H1 (cell line): ENCODE results near the gene LCE3B. TPM values are rescaled to one million over a fixed set of nuclear protein-coding genes. Genes with fewer than 3 reads are reported as not detected.

ENCODE experiments used
- BCL11A ChIP-seq, 2 experiments: IDR thresholded peaks; one replicate each; pipeline ENCODE4 v1.6.1; 2011; ENCODE audit warnings: low read depth in 2 of 2, low read length in 2 of 2, mild to moderate bottlenecking in 2 of 2
- CHD7 ChIP-seq: fragments of 300-600 bp; sonication (generic); IDR thresholded peaks from 2 replicates; pipeline ENCODE4 v1.7.1; 2012; ENCODE audit warnings: low read length, moderate library complexity, mild to moderate bottlenecking, inconsistent platforms; ENCODE audit not compliant: insufficient replicate concordance
- GABPA ChIP-seq: IDR thresholded peaks from 2 replicates; pipeline ENCODE4 v1.6.1; 2011; ENCODE audit warnings: mild to moderate bottlenecking, low read length, moderate library complexity, borderline replicate concordance; ENCODE audit not compliant: insufficient read depth
- KDM4A ChIP-seq: IDR thresholded peaks from one replicate; pipeline ENCODE4 v1.7.1; 2012; ENCODE audit warnings: low read depth, mild to moderate bottlenecking, moderate library complexity, low read length, inconsistent platforms; ENCODE audit not compliant: severe bottlenecking
- PHF8 ChIP-seq: fragments of 200-600 bp; sonication (generic); conservative IDR thresholded peaks from 2 replicates; pipeline ENCODE4 v1.7.1; 2012; ENCODE audit warnings: low read depth, mild to moderate bottlenecking, inconsistent platforms, low read length, moderate library complexity
- POLR2AphosphoS5 ChIP-seq: IDR thresholded peaks from 2 replicates; pipeline ENCODE4 v1.6.1; 2011; ENCODE audit warnings: low read depth, low read length
- RBBP5 ChIP-seq: IDR thresholded peaks from 2 replicates; pipeline ENCODE4 v1.7.1; 2012; ENCODE audit warnings: low read depth, mild to moderate bottlenecking, inconsistent platforms, low read length, moderate library complexity, borderline replicate concordance
- SAP30 ChIP-seq: fragments of 300-600 bp; sonication (generic); IDR thresholded peaks from 2 replicates; pipeline ENCODE4 v1.7.1; 2012; ENCODE audit warnings: low read length, moderate library complexity, mild to moderate bottlenecking, inconsistent platforms; ENCODE audit not compliant: insufficient read depth, insufficient replicate concordance
- SIRT6 ChIP-seq: IDR thresholded peaks from one replicate; pipeline ENCODE4 v1.7.1; 2012; ENCODE audit warnings: low read length, inconsistent platforms
- SP2 ChIP-seq: IDR thresholded peaks from 2 replicates; pipeline ENCODE4 v1.6.1; 2012; ENCODE audit warnings: mild to moderate bottlenecking, low read length, inconsistent platforms
- polyA plus RNA-seq, 7 experiments: library from polyadenylated mRNA; depleted of rRNA in 3 of 7; stranded (reverse) in 5 of 7; unstranded in 2 of 7; fragments of >200 nt in 5 of 7; fragments of 200-250 nt in 2 of 7; gene quantifications; 1 replicate in 5 of 7; 2 replicates in 1 of 7; 4 replicates in 1 of 7; pipeline versions ENCODE4 v1.2.1 to v1.2.3, GENCODE V29; 2011 to 2013; ENCODE audit warnings: missing spikeins in 2 of 7, mixed read lengths in 2 of 7
- total RNA-seq: library from RNA; stranded (reverse); fragmentation: NEBNext Ultra II Directional; extraction: Animal tissue kit (Norgen Biotek cat#: 25700); gene quantifications from 2 replicates; pipeline ENCODE4 v1.2.1, GENCODE V29; 2021
- TF ChIP-seq, protein P1 (sequence below): IDR thresholded peaks from 2 replicates; pipeline ENCODE4 v1.6.1; 2011; ENCODE audit warnings: low read depth, mild to moderate bottlenecking, low read length; ENCODE audit not compliant: insufficient read depth

The LCE3B gene
- total and polyA plus RNA-seq, 2 of the 8 experiments (the other 6 are each of a cell fraction or from before 2014, with no cell fraction given): not detected

GRCh38 chr1:152630596-152630995, 17.0 kb downstream of the LCE3B start (continued):
- no peak for TF ChIP-seq CHD7
- no peak for TF ChIP-seq KDM4A
- no peak for TF ChIP-seq GABPA
- TF ChIP-seq BCL11A (IDR thresholded peaks at IDR 0.05; ENCODE audit: low read depth in 2 of 2, low read length in 2 of 2): no peak
- no peak for TF ChIP-seq SAP30
- TF ChIP-seq, protein P1, sequence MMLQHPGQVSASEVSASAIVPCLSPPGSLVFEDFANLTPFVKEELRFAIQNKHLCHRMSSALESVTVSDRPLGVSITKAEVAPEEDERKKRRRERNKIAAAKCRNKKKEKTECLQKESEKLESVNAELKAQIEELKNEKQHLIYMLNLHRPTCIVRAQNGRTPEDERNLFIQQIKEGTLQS: no peak
- TF ChIP-seq SIRT6: no peak
- no peak for TF ChIP-seq PHF8
- no peak for TF ChIP-seq SP2
- TF ChIP-seq RBBP5: no peak
- TF ChIP-seq POLR2AphosphoS5: no peak
